OCI-LY7 (cell line): ENCODE measurements around the gene APOC3. TPM values are rescaled to one million over a fixed set of nuclear protein-coding genes. Genes with fewer than 3 reads are reported as not detected.

ENCODE experiments used
- BruUV-seq: library from RNA; stranded (reverse); fragments of 400-500 nt; replicated peaks from 2 replicates; lab custom pipeline; 2021; lab: Mats Ljungman, UMichigan
- CTCF ChIA-PET: fragments of 300-600 bp; sonication (Branson Sonifier 250); formaldehyde crosslinking; loops from one replicate; lab custom pipeline; 2022; ENCODE audit warnings: antibody characterized with exemption; ENCODE audit not compliant: unreplicated experiment; lab: Charles Lee
- POLR2A ChIA-PET: fragments of 300-600 bp; sonication (Branson Sonifier 250); formaldehyde crosslinking; loops from one replicate; lab custom pipeline; 2022; ENCODE audit warnings: antibody characterized with exemption; lab: Charles Lee
- DNase-seq: peaks from one replicate; pipeline ENCODE4 v3.0.0-alpha.2; 2015; ENCODE audit warnings: low spot score
- H2AFZ ChIP-seq: fragments of 200-600 bp; sonication (generic), shearing (Covaris generic); 2 replicates; pipeline ENCODE4 v1.6.1; 2014; ENCODE audit warnings: mild to moderate bottlenecking, antibody characterized with exemption, low read length, moderate library complexity
- H3K27ac ChIP-seq: fragments of 200-600 bp; sonication (generic); 2 replicates; pipeline ENCODE4 v1.5.1; 2014; ENCODE audit warnings: mixed run types, low read depth, mild to moderate bottlenecking, moderate library complexity, low read length, inconsistent platforms; ENCODE audit not compliant: poor library complexity, severe bottlenecking
- H3K36me3 ChIP-seq: fragments of 200-600 bp; sonication (generic); 2 replicates; pipeline ENCODE4 v1.6.1; 2014; ENCODE audit warnings: mild to moderate bottlenecking, antibody characterized with exemption, low read length, moderate library complexity, mixed read lengths; ENCODE audit not compliant: insufficient read depth
- H3K4me1 ChIP-seq: fragments of 200-600 bp; sonication (generic); 2 replicates; pipeline ENCODE4 v1.5.1; 2014; ENCODE audit warnings: mild to moderate bottlenecking, low read length; ENCODE audit not compliant: insufficient read depth, poor library complexity, severe bottlenecking
- H3K4me2 ChIP-seq: fragments of 200-600 bp; sonication (generic); 2 replicates; pipeline ENCODE4 v1.6.1; 2014; ENCODE audit warnings: mild to moderate bottlenecking, low read length
- H3K4me3 ChIP-seq: fragments of 200-600 bp; sonication (generic); 2 replicates; pipeline ENCODE4 v1.5.1; 2014; ENCODE audit warnings: mild to moderate bottlenecking, low read depth, low read length; ENCODE audit not compliant: poor library complexity, severe bottlenecking
- H3K79me2 ChIP-seq: fragments of 200-600 bp; sonication (generic); 2 replicates; pipeline ENCODE4 v1.6.1; 2016; ENCODE audit warnings: low read depth, mild to moderate bottlenecking, low read length, moderate library complexity, mixed read lengths; ENCODE audit not compliant: insufficient read depth
- H3K9me2 ChIP-seq: fragments of 200-600 bp; sonication (generic); 2 replicates; pipeline ENCODE4 v1.6.1; 2016; ENCODE audit warnings: mild to moderate bottlenecking, low read length, mixed read lengths; ENCODE audit not compliant: insufficient read depth
- H3K9me3 ChIP-seq: fragments of 200-600 bp; sonication (generic); 2 replicates; pipeline ENCODE4 v1.6.1; 2014; ENCODE audit warnings: mild to moderate bottlenecking, mixed run types, low read length, mixed read lengths
- H4K20me1 ChIP-seq: fragments of 200-600 bp; sonication (generic); 2 replicates; pipeline ENCODE4 v1.6.1; 2014; ENCODE audit warnings: mild to moderate bottlenecking, antibody characterized with exemption, low read length, moderate library complexity, mixed read lengths; ENCODE audit not compliant: insufficient read depth
- CTCF ChIP-seq: fragments of 200-600 bp; sonication (generic); conservative IDR thresholded peaks from 2 replicates; pipeline ENCODE4 v1.5.1; 2014; ENCODE audit warnings: mild to moderate bottlenecking, antibody characterized with exemption, low read length, moderate library complexity, mixed read lengths
- EZH2phosphoT487 ChIP-seq: fragments of 200-600 bp; sonication (generic); IDR thresholded peaks from 2 replicates; pipeline ENCODE4 v1.6.1; 2018; ENCODE audit warnings: low read depth, borderline replicate concordance, mild to moderate bottlenecking, mixed run types, antibody characterized with exemption, low read length, moderate library complexity, mixed read lengths
- intact Hi-C: fragments of 100-400 bp; cut with micrococcal nuclease; formaldehyde crosslinking; loops from one replicate; pipeline ENCODE4 v1.10.0; 2022; ENCODE audit not compliant: unreplicated experiment
- total RNA-seq, 2 experiments: library from RNA; depleted of rRNA in 1 of 2; stranded (reverse); fragments of >200 nt in 1 of 2; shearing (Covaris generic) in 1 of 2; gene quantifications; 2 replicates each; pipeline ENCODE4 v1.2.3, GENCODE V29; 2014 to 2022

APOC3 gene
- total RNA-seq, 2 experiments from 2014 or later, result not detected

- POLR2A ChIA-PET, result interaction anchor here (0.7 to 1.4 kb wide), 2 partner anchors 8 to 250 kb away, joined by 3 to 4 read pairs; no protein-coding TSS in a partner anchor
- Histone ChIP-seq H3K9me3 (no peaks in the 10 kb centered on the region), H4K20me1 (no peaks in the 10 kb centered on the region), H2AFZ (no peak overlapping the region), H3K4me1 (peaks cover 28% of the 10 kb centered on the region), H3K9me2 (no peaks in the 10 kb centered on the region), H3K4me2 (peak overlapping the region; percentile 43), H3K27ac (peak overlapping the region; percentile 39), H3K79me2 (no peaks in the 10 kb centered on the region), H3K4me3 (no peak overlapping the region), H3K36me3 (peaks cover 78% of the 10 kb centered on the region)
- peak; percentile 71 for DNase-seq
- intact Hi-C loops, result no loop called here
- no TSS peak for BruUV-seq
- CTCF ChIA-PET, result interaction anchor here (0.6 to 1.0 kb wide), 2 partner anchors 12 to 1154 kb away, joined by 3 read pairs; no protein-coding TSS in a partner anchor
- TF ChIP-seq EZH2phosphoT487 (no peak), CTCF (no peak)
Measured at GRCh38 chr11:116853461-116854073, 23.9 kb downstream of the APOC3 start.

- Histone ChIP-seq H3K79me2 (no peaks in the 10 kb centered on the region), H3K4me2 (no peak overlapping the region), H3K4me1 (peaks cover 28% of the 10 kb centered on the region), H3K9me3 (no peaks in the 10 kb centered on the region), H3K36me3 (peaks cover 77% of the 10 kb centered on the region), H2AFZ (no peak overlapping the region), H3K9me2 (no peaks in the 10 kb centered on the region), H3K27ac (no peak overlapping the region), H3K4me3 (no peak overlapping the region), H4K20me1 (no peaks in the 10 kb centered on the region)
- DNase-seq, result no peak
- ChIA-PET CTCF (no interaction called here), POLR2A (no interaction called here)
- TF ChIP-seq CTCF, result no peak
- TF ChIP-seq EZH2phosphoT487, result no peak
- intact Hi-C loops, result no loop called here
- no TSS peak for BruUV-seq
Measured at GRCh38 chr11:116855413-116855812, 25.7 kb downstream of the APOC3 start.

- H4K20me1 ChIP-seq, result no peaks in the 10 kb centered on the region
- no peak overlapping the region for H3K27ac ChIP-seq
- CTCF ChIA-PET, result no interaction called here
Measured at GRCh38 chr11:116856423-116856822, 26.7 kb downstream of the APOC3 start.

More at GRCh38 chr11:116856423-116856822, 26.7 kb downstream of the APOC3 start:
- H3K9me2 ChIP-seq, result no peaks in the 10 kb centered on the region
- BruUV-seq, result no TSS peak
- no peak for DNase-seq
- H3K4me2 ChIP-seq, result no peak overlapping the region
- POLR2A ChIA-PET, result no interaction called here
- intact Hi-C loops, result no loop called here
- TF ChIP-seq CTCF, result no peak
- no peak for TF ChIP-seq EZH2phosphoT487
- peaks cover 79% of the 10 kb centered on the region for H3K36me3 ChIP-seq
- no peak overlapping the region for H2AFZ ChIP-seq
- H3K9me3 ChIP-seq, result no peaks in the 10 kb centered on the region
- no peaks in the 10 kb centered on the region for H3K79me2 ChIP-seq
- peaks cover 28% of the 10 kb centered on the region for H3K4me1 ChIP-seq
- H3K4me3 ChIP-seq, result no peak overlapping the region
